Sigmoid colon (tissue), 7 donors: ENCODE measurements around the gene PLCB1. TPM values are rescaled to one million over a fixed set of nuclear protein-coding genes. Genes with fewer than 3 reads are reported as not detected.

Source experiments
- DNase-seq: peaks from one replicate; pipeline ENCODE4 v3.0.0-alpha.2; 2019
- H3K27ac ChIP-seq, 4 donors: fragments of 200-600 bp; sonication (generic); one replicate each; pipeline ENCODE4 v1.5.1; 2016 to 2019; ENCODE audit warnings: mild to moderate bottlenecking in 1 of 4
- H3K27me3 ChIP-seq, 3 donors: fragments of 200-600 bp; sonication (generic); one replicate each; pipeline ENCODE4 v1.5.1; 2019; ENCODE audit warnings: mild to moderate bottlenecking in 1 of 3
- H3K36me3 ChIP-seq, 4 donors: fragments of 200-600 bp; sonication (generic); one replicate each; pipeline ENCODE4 v1.5.1; 2016 to 2019
- H3K4me1 ChIP-seq, 4 donors: fragments of 200-600 bp; sonication (generic); one replicate each; pipeline ENCODE4 v1.5.1; 2017 to 2019
- H3K4me3 ChIP-seq, 4 donors: fragments of 200-600 bp; sonication (generic); one replicate each; pipeline ENCODE4 v1.5.1; 2017 to 2019; ENCODE audit warnings: mild to moderate bottlenecking in 2 of 4, moderate library complexity in 1 of 4
- H3K9me3 ChIP-seq, 4 donors: fragments of 200-600 bp in 3 of 4; sonication (generic) in 3 of 4; one replicate each; pipeline versions ENCODE4 v1.5.1 to v1.6.1; 2013 to 2019
- CTCF ChIP-seq, 4 experiments: fragments of 450-650 bp in 3 of 4; fragments of 200-600 bp in 1 of 4; IDR thresholded peaks; one replicate each; pipeline ENCODE4 v1.5.1; 2016 to 2019; ENCODE audit warnings: antibody characterized with exemption in 4 of 4, mild to moderate bottlenecking in 3 of 4, moderate library complexity in 2 of 4
- EP300 ChIP-seq, 4 donors: sonication (generic); formaldehyde crosslinking; IDR thresholded peaks; one replicate each; pipeline ENCODE4 v1.6.1; 2017; ENCODE audit warnings: antibody characterized with exemption in 4 of 4
- POLR2A ChIP-seq, 2 donors: fragments of 450-650 bp; IDR thresholded peaks; one replicate each; pipeline ENCODE4 v1.6.1; 2016; ENCODE audit warnings: antibody characterized with exemption in 2 of 2, mild to moderate bottlenecking in 2 of 2, moderate library complexity in 2 of 2
- POLR2AphosphoS5 ChIP-seq, 4 donors: sonication (generic); formaldehyde crosslinking; IDR thresholded peaks; one replicate each; pipeline ENCODE4 v1.6.1; 2017; ENCODE audit warnings: antibody characterized with exemption in 4 of 4
- WGBS, 2 donors: extraction: QIAGEN DNeasy Blood & Tissue Kit; methylation state at CpG; one replicate each; pipeline ENCODE4 v1.1.7; 2013; 5-methylcytosine and 5-hydroxymethylcytosine counted together
- intact Hi-C: fragments of 100-400 bp; cut with DNase I; formaldehyde crosslinking; loops from one replicate; pipeline ENCODE4 v1.15.1; 2023
- polyA plus RNA-seq, 3 donors: library from polyadenylated mRNA; stranded (reverse); fragments of 200-250 nt; gene quantifications; one replicate each; pipeline ENCODE4 v1.2.3, GENCODE V29; 2013
- total RNA-seq, 4 donors: library from RNA; depleted of rRNA; stranded (reverse); fragments of >200 nt; gene quantifications; one replicate each; pipeline ENCODE4 v1.1.0, GENCODE V29; 2016
- donor health status: healthy with polysubstance abuse.
- donor health status: Bipolar disorder and iron deficiency.
- donor health status: healthy.

The PLCB1 gene
- total and polyA plus RNA-seq, 7 donors, result 0.92 to 117 (median 86.7) TPM

DNA sequence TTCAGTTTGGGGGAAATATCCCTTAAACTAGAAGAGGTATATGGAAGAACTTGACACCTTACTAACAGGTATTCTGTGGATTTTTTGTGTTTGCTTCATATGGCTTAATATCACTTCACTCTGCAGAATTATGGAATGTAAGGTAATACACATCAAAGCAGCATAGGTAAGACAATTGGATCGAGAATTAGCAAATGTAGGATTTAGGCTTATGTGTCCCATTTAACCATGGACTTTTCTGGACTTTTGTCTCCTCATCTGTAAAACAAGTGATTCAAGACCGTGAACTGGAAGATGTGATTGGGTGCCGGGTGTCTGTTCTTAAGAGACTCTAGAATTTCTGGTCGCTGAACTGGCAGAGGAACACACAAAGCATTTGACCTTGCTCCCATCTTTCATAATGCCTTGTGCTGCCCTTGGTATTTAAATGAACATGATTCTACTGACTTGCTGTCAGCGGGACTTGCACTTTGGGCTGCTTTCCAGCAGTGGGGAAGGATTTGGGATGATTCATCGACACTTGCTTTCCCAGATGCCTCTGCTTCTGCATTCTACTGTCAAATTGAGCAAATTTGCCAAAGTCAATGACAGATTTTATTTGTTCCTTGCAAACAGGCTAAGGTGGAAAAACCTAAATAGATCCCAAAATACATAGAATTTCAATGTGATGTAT is 199.8 kb downstream of the PLCB1 start:
- no peaks in the 10 kb centered on the region for H3K9me3 ChIP-seq
- H3K36me3 ChIP-seq, result no peaks in the 10 kb centered on the region
- intact Hi-C loops, result no loop called here
- H3K4me1 ChIP-seq, result peaks cover 0 to 6% (median 0%) of the 10 kb centered on the region in 4 donors
- no peak overlapping the region for H3K27ac ChIP-seq
- WGBS, 2 donors, result 83 to 85% methylated on average over 6 of the region's 6 CpGs
- DNase-seq, result no peak
- H3K4me3 ChIP-seq, result no peak overlapping the region
- no peaks in the 10 kb centered on the region for H3K27me3 ChIP-seq
- TF ChIP-seq CTCF (IDR thresholded peaks at IDR 0.05) (no peak), POLR2AphosphoS5 (IDR thresholded peaks at IDR 0.05) (no peak), EP300 (IDR thresholded peaks at IDR 0.05) (no peak), POLR2A (IDR thresholded peaks at IDR 0.05) (no peak)

- Histone ChIP-seq H3K36me3 (no peaks in the 10 kb centered on the region), H3K4me1 (peaks cover 0 to 6% (median 0%) of the 10 kb centered on the region in 4 donors), H3K27ac (no peak overlapping the region), H3K4me3 (no peak overlapping the region), H3K27me3 (no peaks in the 10 kb centered on the region), H3K9me3 (no peaks in the 10 kb centered on the region)
- DNase-seq, result no peak
- WGBS, 2 donors, result 34 to 75% methylated on average over 2 of the region's 2 CpGs
- TF ChIP-seq EP300 (IDR thresholded peaks at IDR 0.05) (no peak), CTCF (IDR thresholded peaks at IDR 0.05) (no peak), POLR2AphosphoS5 (IDR thresholded peaks at IDR 0.05) (no peak), POLR2A (IDR thresholded peaks at IDR 0.05) (no peak)
- intact Hi-C loops, result no loop called here
These were observed 202.6 kb downstream of the PLCB1 start for GRCh38 chr20:8334641-8335040.

- DNase-seq, result no peak
- Histone ChIP-seq H3K4me1 (peaks cover 0 to 6% (median 0%) of the 10 kb centered on the region in 4 donors), H3K36me3 (no peaks in the 10 kb centered on the region), H3K27me3 (no peaks in the 10 kb centered on the region), H3K9me3 (no peaks in the 10 kb centered on the region), H3K4me3 (no peak overlapping the region), H3K27ac (no peak overlapping the region)
- intact Hi-C loops, result no loop called here
- WGBS, 2 donors, result 36 to 74% methylated on average over 1 of the region's 1 CpG
- TF ChIP-seq EP300 (IDR thresholded peaks at IDR 0.05), result no peak
- TF ChIP-seq CTCF (IDR thresholded peaks at IDR 0.05), result no peak
- no peak for TF ChIP-seq POLR2A (IDR thresholded peaks at IDR 0.05)
- no peak for TF ChIP-seq POLR2AphosphoS5 (IDR thresholded peaks at IDR 0.05)
These were observed 203.0 kb downstream of the PLCB1 start for GRCh38 chr20:8335059-8335458.

GRCh38 chr20:8335495-8336195 is 203.6 kb downstream of the PLCB1 start:
- intact Hi-C loops, result no loop called here
- Histone ChIP-seq H3K36me3 (no peaks in the 10 kb centered on the region), H3K4me1 (peaks cover 0 to 6% (median 0%) of the 10 kb centered on the region in 4 donors), H3K27me3 (no peaks in the 10 kb centered on the region), H3K9me3 (no peaks in the 10 kb centered on the region), H3K4me3 (no peak overlapping the region), H3K27ac (no peak overlapping the region)
- no peak for TF ChIP-seq POLR2A (IDR thresholded peaks at IDR 0.05)
- TF ChIP-seq EP300 (IDR thresholded peaks at IDR 0.05), result no peak
- TF ChIP-seq POLR2AphosphoS5 (IDR thresholded peaks at IDR 0.05), result no peak
- TF ChIP-seq CTCF (IDR thresholded peaks at IDR 0.05), result no peak
- DNase-seq, result no peak
- 85% methylated on average over 7 of the region's 7 CpGs for WGBS, 2 donors
